ENCODE data around the gene CREB5. TPM values are rescaled to one million over a fixed set of nuclear protein-coding genes. Genes with fewer than 3 reads are reported as not detected.

The CREB5 gene
- total RNA-seq, 1 experiment from 2014 or later: 0.49 TPM

DNA sequence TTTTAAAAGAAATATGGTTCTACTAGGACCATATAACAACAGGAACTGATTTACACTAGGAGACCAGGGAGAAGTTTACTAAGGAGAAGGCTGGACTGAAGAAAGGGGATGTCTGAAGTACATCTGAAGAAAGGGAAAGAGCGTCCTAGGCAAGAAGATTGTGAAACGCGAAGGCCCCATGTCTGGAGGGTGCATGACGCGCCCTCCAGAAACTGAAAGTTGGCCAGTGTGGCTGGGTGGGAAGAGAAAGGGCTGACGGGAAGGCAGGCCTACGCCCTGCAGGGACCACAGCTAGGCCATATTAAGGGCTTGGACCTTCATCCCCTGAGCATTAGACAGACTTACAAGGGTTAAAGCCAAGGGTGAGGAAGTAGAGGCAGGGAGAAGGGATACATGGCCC is 387.8 kb downstream of the CREB5 start (continued):
- no peak for TF ChIP-seq ELF1 (IDR thresholded peaks at IDR 0.05; ENCODE audit: borderline replicate concordance, low read depth)
- no peak for TF ChIP-seq RAD21 (IDR thresholded peaks at IDR 0.05; ENCODE audit: low read depth)
- TF ChIP-seq POLR2A (IDR thresholded peaks at IDR 0.05; ENCODE audit: borderline replicate concordance, extremely low read depth, insufficient read depth, insufficient read length): no peak
- TF ChIP-seq, protein P1, sequence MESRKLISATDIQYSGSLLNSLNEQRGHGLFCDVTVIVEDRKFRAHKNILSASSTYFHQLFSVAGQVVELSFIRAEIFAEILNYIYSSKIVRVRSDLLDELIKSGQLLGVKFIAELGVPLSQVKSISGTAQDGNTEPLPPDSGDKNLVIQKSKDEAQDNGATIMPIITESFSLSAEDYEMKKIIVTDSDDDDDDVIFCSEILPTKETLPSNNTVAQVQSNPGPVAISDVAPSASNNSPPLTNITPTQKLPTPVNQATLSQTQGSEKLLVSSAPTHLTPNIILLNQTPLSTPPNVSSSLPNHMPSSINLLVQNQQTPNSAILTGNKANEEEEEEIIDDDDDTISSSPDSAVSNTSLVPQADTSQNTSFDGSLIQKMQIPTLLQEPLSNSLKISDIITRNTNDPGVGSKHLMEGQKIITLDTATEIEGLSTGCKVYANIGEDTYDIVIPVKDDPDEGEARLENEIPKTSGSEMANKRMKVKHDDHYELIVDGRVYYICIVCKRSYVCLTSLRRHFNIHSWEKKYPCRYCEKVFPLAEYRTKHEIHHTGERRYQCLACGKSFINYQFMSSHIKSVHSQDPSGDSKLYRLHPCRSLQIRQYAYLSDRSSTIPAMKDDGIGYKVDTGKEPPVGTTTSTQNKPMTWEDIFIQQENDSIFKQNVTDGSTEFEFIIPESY (IDR thresholded peaks at IDR 0.05; ENCODE audit: extremely low read depth, insufficient replicate concordance, low read length): no peak
- no peak for TF ChIP-seq SIN3A (IDR thresholded peaks at IDR 0.05; ENCODE audit: low read depth)
- TF ChIP-seq ZFX (IDR thresholded peaks at IDR 0.05): no peak
- no peak for TF ChIP-seq FOSL1 (IDR thresholded peaks at IDR 0.05; ENCODE audit: low read depth)

- intact Hi-C loops (cut with micrococcal nuclease): no loop called here
- H3K9me2 ChIP-seq (ENCODE audit: insufficient read depth): no peaks in the 10 kb centered on the region
- ChIA-PET RAD21 (ENCODE audit: low non-redundant PET in 1 of 2, low total read pairs in 2 of 2, uncharacterized antibody in 2 of 2, unreplicated experiment in 2 of 2) (no interaction called here), CTCF (no interaction called here), POLR2A (no interaction called here)
- ATAC-seq (no peak), DNase-seq (ENCODE audit: low read depth, low spot score) (no peak)
- H2AFZ ChIP-seq (ENCODE audit: low read depth, low read length, poor library complexity, severe bottlenecking): no peak overlapping the region
- H3K27ac ChIP-seq (ENCODE audit: low read depth, low read length): no peak overlapping the region
- no peak overlapping the region for H3K4me2 ChIP-seq (ENCODE audit: low read length)
- H4K20me1 ChIP-seq (ENCODE audit: insufficient read depth): no peaks in the 10 kb centered on the region
- no peak overlapping the region for H3K9ac ChIP-seq (ENCODE audit: low read length)
- H3K36me3 ChIP-seq (ENCODE audit: control insufficient read depth in 1 of 2, insufficient read depth in 2 of 2, low read length in 2 of 2): no peaks in the 10 kb centered on the region
- H3K27me3 ChIP-seq (ENCODE audit: insufficient read depth, low read length): no peaks in the 10 kb centered on the region
- no TSS peak for BruUV-seq (replicated peaks)
- H3K9me3 ChIP-seq (ENCODE audit: control insufficient read depth in 1 of 2, insufficient read depth in 1 of 2, low read depth in 1 of 2, low read length in 2 of 2): no peaks in the 10 kb centered on the region
- TF ChIP-seq SP1 (IDR thresholded peaks at IDR 0.05; ENCODE audit: low read depth) (no peak), FOSL1 (IDR thresholded peaks at IDR 0.05; ENCODE audit: low read depth) (no peak), ATF3 (IDR thresholded peaks at IDR 0.05) (no peak), EZH2 (IDR thresholded peaks at IDR 0.05) (no peak), CBX3 (IDR thresholded peaks at IDR 0.05; ENCODE audit: low read depth) (no peak), POLR2A (IDR thresholded peaks at IDR 0.05; ENCODE audit: borderline replicate concordance, extremely low read depth, insufficient read depth, insufficient read length) (no peak)
- TF ChIP-seq, protein P1 (IDR thresholded peaks at IDR 0.05; ENCODE audit: extremely low read depth, insufficient replicate concordance, low read length): no peak
- peaks cover 0 to 10% of the 10 kb centered on the region in 2 experiments; a peak in 1 of 4 replicates for H3K4me1 ChIP-seq (ENCODE audit: control insufficient read depth in 1 of 2, insufficient read depth in 2 of 2, low read length in 2 of 2)
- H3K79me2 ChIP-seq (ENCODE audit: insufficient read depth, low read length): no peaks in the 10 kb centered on the region
- H3K4me3 ChIP-seq (replicated peaks in 1 of 2; ENCODE audit: low read depth in 1 of 2, low read length in 2 of 2): no peak overlapping the region
These were observed 390.1 kb downstream of the CREB5 start for GRCh38 chr7:28802450-28802849.
